ENCODE results near the gene GRK5.

DNA sequence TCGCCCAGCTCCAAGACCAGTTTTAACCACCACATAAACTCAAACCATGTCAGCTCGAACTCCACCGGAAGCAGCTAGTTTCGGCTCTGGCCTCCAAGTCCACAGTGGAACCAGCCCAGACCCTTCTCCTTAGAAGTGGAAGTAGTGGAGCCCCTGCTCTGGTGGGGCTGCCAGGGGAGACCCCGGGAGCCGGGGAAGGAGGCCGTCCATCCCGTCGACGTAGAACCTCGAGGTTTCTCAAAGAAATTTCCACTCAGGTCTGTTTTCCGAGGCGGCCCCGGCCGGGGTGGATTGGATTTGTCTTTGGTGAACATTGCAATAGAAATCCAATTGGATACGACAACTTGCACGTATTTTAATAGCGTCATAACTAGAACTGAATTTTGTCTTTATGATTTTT lies 247.6 kb downstream of the GRK5 start:
- TF ChIP-seq POLR2A (IDR thresholded peaks at IDR 0.05; ENCODE audit: low read depth, low read length) (no peak), POLR2AphosphoS5 (IDR thresholded peaks at IDR 0.05; ENCODE audit: low read depth, low read length) (no peak), TAF1 (IDR thresholded peaks at IDR 0.05; ENCODE audit: low read depth, low read length) (no peak), POU2F2 (IDR thresholded peaks at IDR 0.05; ENCODE audit: low read depth, low read length) (no peak)
